T-helper 1 cell treated with Interleukin-12 subunit alpha and Interleukin-12 subunit beta and Interleukin-4 antibody, amounts not matched to agents 30 μg/mL and 1 μg/mL, for 36 hours (primary cell): ENCODE measurements around the gene CT45A3.
"Not testable (repeated sequence)": the region's sequence is repeated elsewhere in the genome, so short reads cannot be mapped to it uniquely, and the experiment has no call there.

Experiments used
- H3K27ac Mint-ChIP-seq: one replicate; pipeline ENCODE4 v1.8.0; 2021; ENCODE audit warnings: mild to moderate bottlenecking, mixed read lengths
- H3K27me3 Mint-ChIP-seq: one replicate; pipeline ENCODE4 v1.8.0; 2021; ENCODE audit warnings: low read depth, mixed read lengths
- H3K36me3 Mint-ChIP-seq: one replicate; pipeline ENCODE4 v1.8.0; 2021; ENCODE audit warnings: low read depth, mixed read lengths
- H3K4me1 Mint-ChIP-seq: one replicate; pipeline ENCODE4 v1.8.0; 2021; ENCODE audit warnings: low read depth, mixed read lengths
- H3K4me3 Mint-ChIP-seq: one replicate; pipeline ENCODE4 v1.8.0; 2021; ENCODE audit warnings: mild to moderate bottlenecking, moderate library complexity, mixed read lengths
- H3K9me3 Mint-ChIP-seq: one replicate; pipeline ENCODE4 v1.8.0; 2021; ENCODE audit warnings: mixed read lengths

CT45A3 gene, protein sequence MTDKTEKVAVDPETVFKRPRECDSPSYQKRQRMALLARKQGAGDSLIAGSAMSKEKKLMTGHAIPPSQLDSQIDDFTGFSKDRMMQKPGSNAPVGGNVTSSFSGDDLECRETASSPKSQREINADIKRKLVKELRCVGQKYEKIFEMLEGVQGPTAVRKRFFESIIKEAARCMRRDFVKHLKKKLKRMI

GRCh38 chrX:135768091-135768490 is at the start of gene CT45A3:
Gene CT45A3 (minus strand): TSS chrX:135768191. CDS start chrX:135764444, 3,747 bp downstream.
- not testable (repeated sequence) for H3K27ac Mint-ChIP-seq, H3K4me3 Mint-ChIP-seq, H3K4me1 Mint-ChIP-seq, H3K36me3 Mint-ChIP-seq, H3K27me3 Mint-ChIP-seq, H3K9me3 Mint-ChIP-seq

GRCh38 chrX:135802687-135803086 is 34.7 kb upstream of the CT45A3 start, which contains the start of gene CT45A6:
Gene CT45A6 (minus strand): TSS chrX:135802787. CDS start chrX:135798993, 3,794 bp downstream.
- not testable (repeated sequence) for H3K4me3 Mint-ChIP-seq

GRCh38 chrX:135785403-135785802 is 17.4 kb upstream of the CT45A3 start, which contains the start of gene CT45A5:
Gene CT45A5 (minus strand): TSS chrX:135785503. CDS start chrX:135781729, 3,774 bp downstream.
- not testable (repeated sequence) for H3K4me3 Mint-ChIP-seq, H3K27me3 Mint-ChIP-seq, H3K36me3 Mint-ChIP-seq, H3K4me1 Mint-ChIP-seq, H3K9me3 Mint-ChIP-seq, H3K27ac Mint-ChIP-seq

More at GRCh38 chrX:135802687-135803086, 34.7 kb upstream of the CT45A3 start, which contains the start of gene CT45A6:
- not testable (repeated sequence) for H3K36me3 Mint-ChIP-seq, H3K27me3 Mint-ChIP-seq, H3K9me3 Mint-ChIP-seq, H3K27ac Mint-ChIP-seq, H3K4me1 Mint-ChIP-seq

GRCh38 chrX:135744739-135745138 is 23.3 kb downstream of the CT45A3 start:
- H3K9me3 Mint-ChIP-seq, H3K4me3 Mint-ChIP-seq, H3K27ac Mint-ChIP-seq, H3K36me3 Mint-ChIP-seq, H3K27me3 Mint-ChIP-seq, H3K4me1 Mint-ChIP-seq: not testable (repeated sequence)

DNA sequence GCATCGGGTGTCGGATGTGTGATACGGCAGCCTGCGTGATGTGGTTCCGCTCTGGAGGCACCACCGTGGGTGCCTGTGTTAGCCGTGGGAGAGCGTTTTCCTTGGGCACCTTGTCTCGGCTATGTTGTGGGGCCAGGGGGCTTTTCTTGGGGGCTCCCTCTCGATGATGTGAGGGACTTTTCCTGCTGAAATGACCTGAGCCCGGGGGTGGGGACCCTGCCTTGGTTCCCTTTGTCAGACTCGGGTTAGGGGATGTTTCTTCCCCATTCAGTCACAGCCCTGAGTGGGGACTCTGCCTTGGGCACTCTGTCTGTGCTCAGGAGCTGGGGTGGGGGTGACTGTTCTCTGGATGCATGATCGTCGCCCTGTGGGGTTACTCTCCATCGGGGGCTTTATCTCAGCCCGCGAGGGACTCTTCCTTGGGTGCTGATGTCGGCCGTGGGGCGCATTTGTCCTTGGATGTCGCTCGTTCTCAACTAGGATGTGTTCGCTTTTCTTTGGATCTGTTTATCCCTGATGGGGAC is 26.7 kb downstream of the CT45A3 start:
- H3K9me3 Mint-ChIP-seq, result no peaks in the 10 kb centered on the region
- no peaks in the 10 kb centered on the region for H3K27me3 Mint-ChIP-seq
- H3K36me3 Mint-ChIP-seq, result no peaks in the 10 kb centered on the region
- H3K4me1 Mint-ChIP-seq, result no peaks in the 10 kb centered on the region
- no peak overlapping the region for H3K27ac Mint-ChIP-seq
- H3K4me3 Mint-ChIP-seq, result no peak overlapping the region

DNA sequence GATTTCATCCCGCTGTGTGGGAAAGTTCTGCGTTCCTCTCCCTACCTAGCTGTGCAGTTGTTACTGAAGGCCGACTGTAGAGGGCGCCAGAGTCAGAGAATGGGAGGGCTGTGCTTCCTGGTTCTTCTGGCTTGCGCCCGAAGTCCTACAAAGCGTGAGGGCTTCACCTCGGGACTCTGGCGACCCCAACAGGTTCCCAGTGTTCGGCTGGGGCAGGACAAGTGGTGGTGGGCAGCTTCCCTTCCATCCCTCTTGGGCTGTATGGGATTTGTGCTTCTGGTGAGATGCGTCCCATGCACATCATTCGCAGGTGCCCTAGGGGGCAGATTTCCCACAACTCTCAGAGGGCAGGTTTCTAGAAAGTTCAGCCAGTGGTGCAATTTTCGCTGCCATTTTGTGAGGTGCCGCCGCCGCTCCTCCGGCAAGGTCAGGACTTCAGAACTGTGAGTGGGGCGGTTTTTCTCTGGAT is 27.3 kb downstream of the CT45A3 start:
- no peak overlapping the region for H3K4me3 Mint-ChIP-seq
- no peaks in the 10 kb centered on the region for H3K9me3 Mint-ChIP-seq
- H3K4me1 Mint-ChIP-seq, result no peaks in the 10 kb centered on the region
- no peaks in the 10 kb centered on the region for H3K36me3 Mint-ChIP-seq
- H3K27me3 Mint-ChIP-seq, result no peaks in the 10 kb centered on the region
- H3K27ac Mint-ChIP-seq, result no peak overlapping the region

DNA sequence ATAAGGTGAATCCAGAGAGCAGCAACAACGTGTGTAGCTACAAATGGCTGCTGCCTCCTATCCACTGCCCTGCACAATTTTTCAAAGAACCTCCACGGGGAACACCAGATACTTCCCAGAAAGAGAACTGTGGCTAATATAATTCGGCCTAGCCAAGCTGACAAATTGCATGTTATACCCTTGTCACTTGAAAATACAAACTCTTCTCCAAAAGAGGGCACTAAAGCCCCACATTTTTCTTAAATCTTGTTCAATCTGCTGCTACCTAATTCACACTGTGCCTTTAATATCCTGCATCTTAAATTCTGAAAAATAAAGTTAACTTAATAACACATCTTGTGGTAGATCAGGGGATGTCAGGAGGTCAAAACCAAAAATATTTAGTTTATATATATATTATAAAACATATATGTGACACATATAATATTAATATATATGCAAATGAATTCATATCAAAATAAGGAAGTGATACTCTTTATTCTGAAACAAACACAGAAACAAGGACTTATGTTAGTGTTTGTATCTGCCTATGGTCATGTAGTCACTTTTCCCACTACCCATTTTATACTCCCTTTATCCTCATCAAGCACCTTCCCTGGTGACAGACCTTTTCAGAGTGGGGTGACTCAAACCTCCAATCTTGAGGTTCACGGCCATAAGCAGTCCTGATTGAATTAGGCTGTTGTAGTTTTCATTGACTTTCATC is 30.5 kb downstream of the CT45A3 start:
- Mint-ChIP-seq H3K27ac (no peak overlapping the region), H3K4me3 (no peak overlapping the region), H3K4me1 (no peaks in the 10 kb centered on the region), H3K27me3 (no peaks in the 10 kb centered on the region), H3K9me3 (no peaks in the 10 kb centered on the region), H3K36me3 (no peaks in the 10 kb centered on the region)

- H3K4me3 Mint-ChIP-seq, H3K36me3 Mint-ChIP-seq, H3K9me3 Mint-ChIP-seq, H3K27ac Mint-ChIP-seq, H3K27me3 Mint-ChIP-seq, H3K4me1 Mint-ChIP-seq: not testable (repeated sequence)
These were observed 33.3 kb downstream of the CT45A3 start for GRCh38 chrX:135734666-135735065.

DNA sequence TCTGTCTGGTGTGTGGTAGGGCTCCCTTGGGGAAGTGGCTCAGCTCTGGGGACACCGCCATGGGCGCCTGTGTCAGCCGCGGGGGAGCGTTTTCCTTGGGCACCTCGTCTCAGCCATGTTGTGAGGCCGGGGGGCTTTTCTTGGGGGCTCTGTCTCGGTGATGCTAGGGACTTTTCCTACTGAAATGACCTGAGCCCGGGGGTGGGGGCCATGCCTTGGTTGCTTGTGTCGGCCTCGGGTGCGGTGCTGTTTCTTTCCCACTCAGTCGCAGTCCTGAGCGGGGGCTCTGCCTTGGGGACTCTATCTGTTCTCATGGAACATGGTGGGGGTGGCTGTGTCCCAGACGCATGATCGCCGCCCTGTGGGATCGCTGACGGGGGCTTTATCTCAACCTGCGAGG is 54.2 kb downstream of the CT45A3 start:
- no peaks in the 10 kb centered on the region for H3K27me3 Mint-ChIP-seq
- H3K36me3 Mint-ChIP-seq, result no peaks in the 10 kb centered on the region
- H3K9me3 Mint-ChIP-seq, result no peaks in the 10 kb centered on the region
- no peak overlapping the region for H3K27ac Mint-ChIP-seq
- H3K4me1 Mint-ChIP-seq, result no peaks in the 10 kb centered on the region
- H3K4me3 Mint-ChIP-seq, result no peak overlapping the region

GRCh38 chrX:135713183-135713689 is 54.8 kb downstream of the CT45A3 start, which contains the start of gene CT45A1:
Gene CT45A1 (plus strand): TSS chrX:135713639. CDS start chrX:135718941, 5,302 bp downstream.
- H3K4me3 Mint-ChIP-seq, H3K9me3 Mint-ChIP-seq, H3K27ac Mint-ChIP-seq: not testable (repeated sequence)

More at GRCh38 chrX:135713183-135713689, 54.8 kb downstream of the CT45A3 start, which contains the start of gene CT45A1:
- not testable (repeated sequence) for H3K27me3 Mint-ChIP-seq, H3K36me3 Mint-ChIP-seq, H3K4me1 Mint-ChIP-seq
